Activated CD8-positive, alpha-beta T cell treated with anti-CD3 and anti-CD28 coated beads, Interleukin-2, amount 10 ng/mL, durations not matched to agents 7 days and 5 days (primary cell): ENCODE results near the gene SETD2. TPM values are rescaled to one million over a fixed set of nuclear protein-coding genes. Genes with fewer than 3 reads are reported as not detected.

ENCODE experiments used
- ATAC-seq: fragments of 150-1000 bp; cut with Tn5 transposase; one replicate; pipeline ENCODE4 v1.10.0; 2021; ENCODE audit warnings: moderate library complexity
- CTCF ChIA-PET: fragments of 350-600 bp; sonication (Branson Sonifier 250); formaldehyde crosslinking; loops from one replicate; lab custom pipeline; 2021; ENCODE audit warnings: antibody characterized with exemption; lab: Charles Lee
- POLR2A ChIA-PET: fragments of 350-600 bp; sonication (Branson Sonifier 250); formaldehyde crosslinking; loops from one replicate; lab custom pipeline; 2021; ENCODE audit warnings: antibody characterized with exemption; lab: Charles Lee
- DNase-seq: peaks from one replicate; pipeline ENCODE4 v3.0.0-alpha.2; 2020
- H3K27ac Mint-ChIP-seq: one replicate; pipeline ENCODE4 v1.8.0; 2021; ENCODE audit warnings: mild to moderate bottlenecking, mixed read lengths
- H3K27me3 Mint-ChIP-seq: one replicate; pipeline ENCODE4 v1.8.0; 2021; ENCODE audit warnings: low read depth, mixed read lengths
- H3K36me3 Mint-ChIP-seq: one replicate; pipeline ENCODE4 v1.8.0; 2021; ENCODE audit warnings: low read depth, mixed read lengths
- H3K4me1 Mint-ChIP-seq: one replicate; pipeline ENCODE4 v1.8.0; 2021; ENCODE audit warnings: low read depth, mixed read lengths
- H3K4me3 Mint-ChIP-seq: one replicate; pipeline ENCODE4 v1.8.0; 2021; ENCODE audit warnings: mild to moderate bottlenecking, mixed read lengths
- H3K9me3 Mint-ChIP-seq: one replicate; pipeline ENCODE4 v1.8.0; 2022; ENCODE audit warnings: mixed read lengths; ENCODE audit not compliant: insufficient read depth
- total RNA-seq, 2 experiments: library from RNA; stranded (reverse); gene quantifications; one replicate each; pipeline ENCODE4 v1.2.3, GENCODE V29; 2021

The SETD2 gene
- total RNA-seq, 2 experiments from 2014 or later = 43.1 to 48.1 TPM

DNA sequence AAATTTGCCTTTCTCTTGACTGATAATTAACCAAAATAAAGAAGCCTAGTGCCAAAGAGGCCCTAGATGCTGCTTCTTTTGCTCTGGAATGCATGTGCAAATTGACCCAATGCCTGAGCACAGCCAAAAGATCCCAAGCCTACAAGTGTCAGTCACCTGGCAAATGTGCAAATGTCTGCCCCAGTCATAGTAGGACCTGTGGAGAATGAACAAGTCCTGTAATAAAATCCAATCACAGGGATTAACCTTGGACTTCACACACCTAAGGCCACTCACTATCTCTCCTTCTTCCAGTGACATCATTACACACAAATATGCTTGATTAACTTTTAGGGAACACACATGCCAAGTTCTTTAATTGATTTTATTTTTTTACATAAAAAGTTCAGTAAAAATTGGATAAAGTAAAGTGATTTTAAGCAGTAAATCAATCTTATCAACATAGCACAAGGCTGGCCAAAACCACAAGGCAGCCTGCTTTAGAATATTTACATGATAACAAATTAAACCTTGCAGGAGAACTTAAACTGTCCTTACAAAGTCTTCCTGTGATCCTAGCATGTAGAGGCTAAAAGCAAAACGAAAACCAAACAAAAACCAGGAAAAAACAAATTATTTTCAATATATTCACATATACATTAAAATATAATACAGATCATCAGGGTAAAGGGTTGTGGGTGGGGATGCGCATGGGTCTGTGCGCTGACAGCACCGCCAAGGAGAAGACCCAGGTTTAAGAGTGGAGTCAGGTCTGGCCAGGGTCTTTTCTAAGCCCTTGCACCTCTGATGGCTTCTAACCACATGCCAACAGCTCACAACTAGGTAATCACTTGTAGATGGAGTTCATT lies 147.6 kb downstream of the SETD2 start:
- ChIA-PET POLR2A (interaction anchor here (2.2 kb wide), 1 partner anchor 36 kb away, joined by 6 read pairs; no protein-coding TSS in a partner anchor), CTCF (interaction anchor here (6.5 kb wide), 1 partner anchor 14 kb away, joined by 34 read pairs; no protein-coding TSS in a partner anchor)
- H3K9me3 Mint-ChIP-seq = no peaks in the 10 kb centered on the region
- H3K4me3 Mint-ChIP-seq = peak overlapping the region; percentile 30
- peaks cover 76% of the 10 kb centered on the region for H3K4me1 Mint-ChIP-seq
- no peaks in the 10 kb centered on the region for H3K27me3 Mint-ChIP-seq
- H3K36me3 Mint-ChIP-seq = peaks cover 42% of the 10 kb centered on the region
- DNase-seq (no peak), ATAC-seq (no peak)
- H3K27ac Mint-ChIP-seq = peak overlapping the region; percentile 84

GRCh38 chr3:47015151-47015550 lies 148.8 kb downstream of the SETD2 start:
- Mint-ChIP-seq H3K36me3 (peaks cover 48% of the 10 kb centered on the region), H3K4me1 (peaks cover 77% of the 10 kb centered on the region), H3K27me3 (no peaks in the 10 kb centered on the region), H3K4me3 (no peak overlapping the region), H3K9me3 (no peaks in the 10 kb centered on the region), H3K27ac (peak overlapping the region; percentile 76)
- ATAC-seq = no peak
- POLR2A ChIA-PET = no interaction called here
- no peak for DNase-seq
- CTCF ChIA-PET = no interaction called here

- ChIA-PET POLR2A (no interaction called here), CTCF (interaction anchor here (0.9 kb wide), 1 partner anchor 21 kb away, joined by 3 read pairs; no protein-coding TSS in a partner anchor)
- Mint-ChIP-seq H3K9me3 (no peaks in the 10 kb centered on the region), H3K4me3 (no peak overlapping the region), H3K4me1 (peaks cover 74% of the 10 kb centered on the region), H3K27me3 (no peaks in the 10 kb centered on the region), H3K27ac (peak overlapping the region; percentile 23), H3K36me3 (peaks cover 51% of the 10 kb centered on the region)
- DNase-seq (no peak), ATAC-seq (no peak)
These were observed 149.9 kb downstream of the SETD2 start for GRCh38 chr3:47014036-47014435.

GRCh38 chr3:47013231-47013630 lies 150.7 kb downstream of the SETD2 start:
- DNase-seq = no peak
- Mint-ChIP-seq H3K4me1 (peaks cover 70% of the 10 kb centered on the region), H3K27ac (peak overlapping the region; percentile 31), H3K27me3 (no peaks in the 10 kb centered on the region), H3K4me3 (no peak overlapping the region), H3K36me3 (peaks cover 50% of the 10 kb centered on the region), H3K9me3 (no peaks in the 10 kb centered on the region)
- POLR2A ChIA-PET = no interaction called here
- CTCF ChIA-PET = interaction anchor here (1.1 kb wide), 1 partner anchor 26 kb away, joined by 4 read pairs; no protein-coding TSS in a partner anchor
- no peak for ATAC-seq

- H3K27me3 Mint-ChIP-seq = no peaks in the 10 kb centered on the region
- peaks cover 46% of the 10 kb centered on the region for H3K36me3 Mint-ChIP-seq
- no peaks in the 10 kb centered on the region for H3K9me3 Mint-ChIP-seq
- H3K4me3 Mint-ChIP-seq = no peak overlapping the region
- H3K4me1 Mint-ChIP-seq = peaks cover 67% of the 10 kb centered on the region
- CTCF ChIA-PET = interaction anchor here (1.1 kb wide), 1 partner anchor 25 kb away, joined by 4 read pairs; no protein-coding TSS in a partner anchor
- no peak for ATAC-seq
- peak overlapping the region; percentile 31 for H3K27ac Mint-ChIP-seq
- DNase-seq = no peak
- POLR2A ChIA-PET = no interaction called here
These were observed 151.3 kb downstream of the SETD2 start for GRCh38 chr3:47012342-47013230.

DNA sequence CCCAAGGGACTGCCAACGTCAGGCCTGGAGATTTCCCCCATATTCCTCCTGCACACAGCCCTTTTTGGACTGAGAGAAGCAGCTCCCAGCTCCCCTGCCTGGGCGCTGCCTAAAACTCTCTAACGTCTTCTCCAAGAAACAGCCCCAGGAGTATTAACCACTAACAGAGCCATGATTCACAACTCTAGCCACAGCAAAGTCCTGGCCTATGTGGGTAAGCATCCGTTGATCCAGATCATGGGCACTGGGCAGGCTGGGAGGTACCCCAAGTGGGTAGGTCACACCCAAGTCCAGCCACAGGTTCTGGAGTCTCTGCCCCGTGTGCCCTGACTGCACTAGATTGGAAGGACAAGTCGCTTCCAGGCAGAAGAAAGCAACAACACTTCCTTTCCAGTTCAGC lies 152.5 kb downstream of the SETD2 start:
- ChIA-PET POLR2A (interaction anchor here (0.6 to 1.3 kb wide), 2 partner anchors 13 to 31 kb away, joined by 3 read pairs; no protein-coding TSS in a partner anchor), CTCF (no interaction called here)
- Mint-ChIP-seq H3K36me3 (peaks cover 46% of the 10 kb centered on the region), H3K9me3 (no peaks in the 10 kb centered on the region), H3K4me1 (peaks cover 54% of the 10 kb centered on the region), H3K27ac (no peak overlapping the region), H3K27me3 (no peaks in the 10 kb centered on the region), H3K4me3 (no peak overlapping the region)
- DNase-seq (no peak), ATAC-seq (no peak)

- H3K9me3 Mint-ChIP-seq = no peaks in the 10 kb centered on the region
- ATAC-seq (no peak), DNase-seq (no peak)
- H3K27ac Mint-ChIP-seq = peak overlapping the region; percentile 51
- peaks cover 50% of the 10 kb centered on the region for H3K4me1 Mint-ChIP-seq
- no peak overlapping the region for H3K4me3 Mint-ChIP-seq
- H3K27me3 Mint-ChIP-seq = no peaks in the 10 kb centered on the region
- H3K36me3 Mint-ChIP-seq = peaks cover 48% of the 10 kb centered on the region
- ChIA-PET CTCF (interaction anchor here (0.7 to 0.9 kb wide), 2 partner anchors 12 to 13 kb away, joined by 3 read pairs; no protein-coding TSS in a partner anchor), POLR2A (interaction anchor here (0.6 to 1.3 kb wide), 2 partner anchors 13 to 31 kb away, joined by 3 read pairs; no protein-coding TSS in a partner anchor)
These were observed 153.0 kb downstream of the SETD2 start for GRCh38 chr3:47010910-47011309.

- POLR2A ChIA-PET = interaction anchor here (0.8 kb wide), 1 partner anchor 26 kb away, joined by 3 read pairs; no protein-coding TSS in a partner anchor
- Mint-ChIP-seq H3K27ac (peak overlapping the region; percentile 75), H3K9me3 (no peaks in the 10 kb centered on the region), H3K27me3 (no peaks in the 10 kb centered on the region), H3K4me1 (peaks cover 45% of the 10 kb centered on the region), H3K36me3 (peaks cover 52% of the 10 kb centered on the region), H3K4me3 (peak overlapping the region; percentile 57)
- DNase-seq (no peak), ATAC-seq (no peak)
- CTCF ChIA-PET = interaction anchor here (0.6 to 0.9 kb wide), 4 partner anchors 11 to 1220 kb away, joined by 3 to 4 read pairs (median 3); no protein-coding TSS in a partner anchor
These were observed 153.7 kb downstream of the SETD2 start for GRCh38 chr3:47010111-47010712.

DNA sequence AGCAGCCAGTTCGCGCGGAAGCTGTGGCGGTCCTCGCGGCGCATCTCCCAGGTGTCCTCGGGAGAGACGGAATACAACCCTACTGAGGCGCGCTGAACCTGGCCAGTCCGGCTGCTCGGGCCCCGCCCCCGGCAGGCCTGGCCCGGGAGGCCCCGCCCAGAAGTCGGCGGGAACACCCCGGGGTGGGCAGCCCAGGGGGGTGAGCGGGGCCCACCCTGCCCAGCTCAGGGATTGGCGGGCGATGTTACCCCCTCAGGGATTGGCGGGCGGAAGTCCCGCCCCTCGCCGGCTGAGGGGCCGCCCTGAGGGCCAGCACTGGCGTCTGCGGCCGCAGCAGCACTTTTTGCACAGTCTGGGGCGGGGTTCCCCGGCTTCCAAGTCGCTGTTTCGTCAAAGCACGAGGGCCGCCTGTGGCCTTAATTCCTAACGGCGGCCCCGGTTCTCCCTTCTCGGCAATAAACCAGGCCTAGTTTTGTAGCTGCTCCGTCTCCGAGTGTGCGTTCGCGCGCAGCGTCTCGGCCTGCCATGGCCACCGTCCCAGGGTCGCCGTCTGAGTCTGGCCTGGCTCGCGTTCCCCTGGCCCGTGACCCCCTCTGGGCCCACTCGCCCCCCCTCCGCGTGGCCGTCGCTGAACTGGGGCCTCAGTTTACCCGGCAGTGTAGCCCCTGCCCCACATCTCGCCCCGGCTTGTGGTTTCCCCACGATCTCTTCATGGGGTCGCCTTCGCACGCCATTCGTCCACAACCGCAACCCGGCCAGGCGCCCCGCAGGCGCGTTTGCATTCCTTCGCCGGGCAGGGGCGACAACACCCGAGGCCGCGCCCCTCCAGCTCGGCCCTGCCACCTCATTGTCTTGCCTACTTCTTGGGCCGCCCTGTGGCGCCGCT lies 154.4 kb downstream of the SETD2 start:
- peaks cover 39% of the 10 kb centered on the region for H3K4me1 Mint-ChIP-seq
- H3K27me3 Mint-ChIP-seq = no peaks in the 10 kb centered on the region
- ATAC-seq (peak; percentile 89), DNase-seq (peak; percentile 85)
- H3K36me3 Mint-ChIP-seq = peaks cover 52% of the 10 kb centered on the region
- H3K9me3 Mint-ChIP-seq = no peaks in the 10 kb centered on the region
- ChIA-PET CTCF (interaction anchor here (0.6 to 1.0 kb wide), 3 partner anchors 11 to 1220 kb away, joined by 3 to 5 read pairs (median 4); no protein-coding TSS in a partner anchor), POLR2A (interaction anchor here (0.5 to 1.4 kb wide), 4 partner anchors 21 to 1896 kb away, joined by 3 to 4 read pairs (median 3); partner anchors contain the start of gene NBEAL2)
- H3K4me3 Mint-ChIP-seq = peak overlapping the region; percentile 57
- H3K27ac Mint-ChIP-seq = peak overlapping the region; percentile 75

GRCh38 chr3:47008851-47009224 lies 155.1 kb downstream of the SETD2 start:
- no peak for DNase-seq
- H3K27me3 Mint-ChIP-seq = no peaks in the 10 kb centered on the region
- peaks cover 36% of the 10 kb centered on the region for H3K4me1 Mint-ChIP-seq
- H3K4me3 Mint-ChIP-seq = peak overlapping the region; percentile 23
- ChIA-PET CTCF (interaction anchor here (1.0 kb wide), 1 partner anchor 10 kb away, joined by 5 read pairs; no protein-coding TSS in a partner anchor), POLR2A (interaction anchor here (0.5 to 1.4 kb wide), 3 partner anchors 22 to 1895 kb away, joined by 3 to 4 read pairs (median 3); partner anchors contain the start of gene NBEAL2)
- H3K27ac Mint-ChIP-seq = no peak overlapping the region
- peaks cover 49% of the 10 kb centered on the region for H3K36me3 Mint-ChIP-seq
- no peaks in the 10 kb centered on the region for H3K9me3 Mint-ChIP-seq
- ATAC-seq = no peak
